Measurements from ENCODE around the gene SMARCAL1.
A peak's percentile ranks its signal among the peaks of the same experiment; 100 is the strongest.

The SMARCAL1 gene

DNA sequence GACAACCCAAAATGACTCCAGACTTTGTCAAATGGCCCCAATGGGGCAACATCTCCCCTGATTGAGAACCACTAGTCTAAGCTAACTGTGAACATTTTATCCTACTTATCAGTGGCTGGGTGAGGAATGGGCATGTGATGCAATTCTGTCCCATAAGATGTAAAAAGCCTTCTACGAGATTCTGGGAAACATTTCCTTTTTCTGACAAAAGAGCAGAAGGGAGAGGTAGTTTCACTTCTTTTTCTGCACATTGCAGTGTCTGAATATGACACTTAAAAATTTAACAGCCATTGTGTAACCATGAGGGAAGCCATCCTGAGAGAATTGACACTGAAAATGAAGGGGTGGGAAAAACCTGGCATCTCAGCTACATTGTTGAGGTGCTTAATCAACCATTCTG is 22.7 kb upstream of the SMARCAL1 start:
- Histone ChIP-seq H3K27ac (no peak overlapping the region), H3K27me3 (replicated peaks) (no peaks in the 10 kb centered on the region), H3K4me3 (ENCODE audit: low read depth, low read length) (no peak overlapping the region), H3K36me3 (replicated peaks) (no peaks in the 10 kb centered on the region)
- in situ Hi-C loops (cut with HindIII; ENCODE audit: low pct_ligation_motif_present, low sequenced_read_pairs), result no loop called here
- no peak for TF ChIP-seq CTCF (IDR thresholded peaks at IDR 0.05; ENCODE audit: low read depth, low read length, missing control alignments)
- no peak for DNase-seq

DNA sequence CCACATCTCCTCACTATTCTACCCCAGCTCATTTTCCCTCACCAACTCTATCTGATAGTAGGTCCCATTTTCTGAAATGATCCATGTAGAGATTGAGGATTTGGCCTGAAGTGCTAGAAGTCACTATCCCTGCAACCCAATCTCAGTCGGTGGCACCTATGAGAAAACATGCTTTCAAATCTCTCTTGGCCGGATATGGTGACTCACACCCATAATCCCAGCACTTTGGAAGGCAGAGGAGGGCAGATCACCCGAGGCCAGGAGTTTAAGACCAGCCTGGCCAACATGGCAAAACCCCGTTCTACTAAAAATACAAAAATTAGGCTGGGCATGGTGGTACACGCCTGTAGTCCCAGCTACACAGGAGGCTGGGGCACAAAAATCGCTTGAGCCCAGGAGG is 20.9 kb upstream of the SMARCAL1 start:
- DNase-seq, result peak; percentile 20
- in situ Hi-C loops (cut with HindIII; ENCODE audit: low pct_ligation_motif_present, low sequenced_read_pairs), result no loop called here
- Histone ChIP-seq H3K27me3 (replicated peaks) (no peaks in the 10 kb centered on the region), H3K36me3 (replicated peaks) (no peaks in the 10 kb centered on the region), H3K27ac (no peak overlapping the region), H3K4me3 (ENCODE audit: low read depth, low read length) (no peak overlapping the region)
- no peak for TF ChIP-seq CTCF (IDR thresholded peaks at IDR 0.05; ENCODE audit: low read depth, low read length, missing control alignments)

- Histone ChIP-seq H3K4me3 (ENCODE audit: low read depth, low read length) (no peak overlapping the region), H3K36me3 (replicated peaks) (no peaks in the 10 kb centered on the region), H3K27me3 (replicated peaks) (no peaks in the 10 kb centered on the region), H3K27ac (no peak overlapping the region)
- in situ Hi-C loops (cut with HindIII; ENCODE audit: low pct_ligation_motif_present, low sequenced_read_pairs), result no loop called here
- no peak for TF ChIP-seq CTCF (IDR thresholded peaks at IDR 0.05; ENCODE audit: low read depth, low read length, missing control alignments)
- no peak for DNase-seq
Measured at GRCh38 chr2:216392018-216392562, 20.2 kb upstream of the SMARCAL1 start.

DNA sequence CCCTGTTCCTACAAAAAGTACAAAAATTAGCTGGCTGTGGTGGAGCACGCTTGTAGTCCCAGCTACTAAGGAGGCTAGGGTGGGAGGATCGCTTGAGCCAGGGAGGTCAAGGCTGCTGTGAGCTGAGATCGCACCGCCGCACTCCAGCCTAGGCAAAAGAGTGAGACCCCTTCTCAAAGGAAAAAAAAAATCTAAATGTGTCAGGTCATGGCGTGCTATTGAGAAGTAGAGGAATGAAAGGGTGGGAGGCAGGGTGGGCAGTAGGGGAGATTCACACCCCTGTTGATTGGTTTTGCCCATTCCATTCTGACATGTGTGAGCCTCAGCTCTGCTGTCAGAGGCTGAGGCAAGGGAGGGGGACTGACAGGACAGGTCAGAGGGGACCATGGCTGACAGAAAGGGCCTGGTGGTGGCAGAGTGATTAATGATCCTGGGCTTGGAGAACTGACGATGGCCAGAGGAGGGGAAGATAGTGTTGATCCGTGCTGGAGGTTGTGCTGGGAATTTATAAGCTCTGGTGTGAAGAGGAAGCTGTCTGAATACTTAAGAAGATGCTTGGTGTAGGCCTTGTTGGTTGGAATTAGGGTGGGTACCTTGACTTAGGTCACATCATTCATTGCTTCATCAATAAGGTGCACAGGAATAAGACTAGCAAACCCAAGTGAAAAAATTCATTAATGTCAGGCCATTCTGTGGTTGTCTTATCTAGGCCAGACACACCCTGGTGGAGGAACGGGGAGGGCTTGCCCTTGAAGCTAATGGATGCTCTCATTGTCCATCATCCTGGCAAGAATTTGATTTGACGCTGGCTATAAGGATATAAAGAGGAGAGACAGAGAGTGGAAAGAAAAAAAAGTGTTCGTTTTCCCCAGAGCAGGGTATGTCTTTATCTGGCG is 19.1 kb upstream of the SMARCAL1 start:
- in situ Hi-C loops (cut with HindIII; ENCODE audit: low pct_ligation_motif_present, low sequenced_read_pairs), result no loop called here

GRCh38 chr2:216394881-216395280 is 17.4 kb upstream of the SMARCAL1 start:
- in situ Hi-C loops (cut with HindIII; ENCODE audit: low pct_ligation_motif_present, low sequenced_read_pairs), result no loop called here
- H3K27me3 ChIP-seq (replicated peaks), result no peaks in the 10 kb centered on the region
- no peak for DNase-seq

More for the DNA sequence above, 19.1 kb upstream of the SMARCAL1 start:
- no peak for DNase-seq
- H3K4me3 ChIP-seq (ENCODE audit: low read depth, low read length), result no peak overlapping the region
- no peaks in the 10 kb centered on the region for H3K36me3 ChIP-seq (replicated peaks)
- no peak for TF ChIP-seq CTCF (IDR thresholded peaks at IDR 0.05; ENCODE audit: low read depth, low read length, missing control alignments)
- H3K27me3 ChIP-seq (replicated peaks), result no peaks in the 10 kb centered on the region
- H3K27ac ChIP-seq, result no peak overlapping the region

More at GRCh38 chr2:216394881-216395280, 17.4 kb upstream of the SMARCAL1 start:
- Histone ChIP-seq H3K36me3 (replicated peaks) (no peaks in the 10 kb centered on the region), H3K27ac (no peak overlapping the region), H3K4me3 (ENCODE audit: low read depth, low read length) (no peak overlapping the region)
- TF ChIP-seq CTCF (IDR thresholded peaks at IDR 0.05; ENCODE audit: low read depth, low read length, missing control alignments), result no peak

Data from brain microvascular endothelial cell (primary cell).